ENCODE measurements around the gene MIPEP.

DNA sequence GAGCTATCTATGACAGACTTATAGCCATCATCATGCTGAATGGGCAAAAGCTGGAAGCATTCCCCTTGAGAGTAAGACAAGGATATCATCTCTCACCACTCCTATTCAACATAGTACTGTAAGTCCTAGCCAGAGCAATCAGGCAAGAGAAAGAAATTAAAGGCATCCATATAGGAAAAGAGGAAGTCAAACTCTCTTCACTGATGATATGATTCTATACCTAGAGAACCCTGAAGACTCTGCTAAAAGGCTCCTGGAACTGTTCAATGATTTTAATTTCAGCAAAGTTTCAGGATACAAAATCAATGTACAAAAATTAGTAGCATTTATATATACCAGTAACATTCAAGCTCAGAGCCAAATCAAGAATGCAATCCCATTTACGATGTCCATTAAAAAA is 29.8 kb upstream of the MIPEP start:
- TF ChIP-seq POLR2A (IDR thresholded peaks at IDR 0.05; ENCODE audit: low read length) (no peak), GATA1 (IDR thresholded peaks at IDR 0.05; ENCODE audit: low read depth, low read length) (no peak)

Data from erythroblast (primary cell).